Measurements from ENCODE around the gene CFAP74.

DNA sequence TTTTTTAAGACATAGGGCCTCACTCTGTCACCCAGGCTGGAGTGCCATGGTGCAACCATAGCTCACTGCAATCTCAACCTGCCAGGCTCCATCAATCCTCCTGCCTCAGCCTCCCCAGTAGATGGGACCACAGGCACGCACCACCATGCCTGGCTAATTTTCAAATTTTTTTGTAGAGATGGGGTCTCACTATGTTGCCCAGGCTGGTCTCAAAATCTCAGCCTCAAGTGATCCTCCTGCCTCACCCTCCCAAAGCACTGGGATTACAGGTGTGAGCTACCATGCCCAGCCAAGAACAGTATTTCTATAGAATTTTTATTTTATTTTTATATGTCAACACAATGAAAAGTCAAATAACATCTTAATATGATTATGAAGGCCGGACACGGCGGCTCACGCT is 123.6 kb downstream of the CFAP74 start:
- TF ChIP-seq MECOM (CRISPR knock-in tag; IDR thresholded peaks at IDR 0.05) = no peak
- TF ChIP-seq RAD21 (CRISPR knock-in tag; conservative IDR thresholded peaks at IDR 0.05 in 1 of 2, IDR thresholded peaks at IDR 0.05 in 1 of 2) = no peak
- TF ChIP-seq, protein P1, sequence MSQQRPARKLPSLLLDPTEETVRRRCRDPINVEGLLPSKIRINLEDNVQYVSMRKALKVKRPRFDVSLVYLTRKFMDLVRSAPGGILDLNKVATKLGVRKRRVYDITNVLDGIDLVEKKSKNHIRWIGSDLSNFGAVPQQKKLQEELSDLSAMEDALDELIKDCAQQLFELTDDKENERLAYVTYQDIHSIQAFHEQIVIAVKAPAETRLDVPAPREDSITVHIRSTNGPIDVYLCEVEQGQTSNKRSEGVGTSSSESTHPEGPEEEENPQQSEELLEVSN (IDR thresholded peaks at IDR 0.05; ENCODE audit: borderline replicate concordance in 1 of 2, extremely low read depth in 1 of 2, insufficient read depth in 1 of 2, insufficient read length in 1 of 2, low read depth in 1 of 2, low read length in 1 of 2, poor library complexity in 1 of 2, severe bottlenecking in 1 of 2) = no peak
- TF ChIP-seq, protein P2, sequence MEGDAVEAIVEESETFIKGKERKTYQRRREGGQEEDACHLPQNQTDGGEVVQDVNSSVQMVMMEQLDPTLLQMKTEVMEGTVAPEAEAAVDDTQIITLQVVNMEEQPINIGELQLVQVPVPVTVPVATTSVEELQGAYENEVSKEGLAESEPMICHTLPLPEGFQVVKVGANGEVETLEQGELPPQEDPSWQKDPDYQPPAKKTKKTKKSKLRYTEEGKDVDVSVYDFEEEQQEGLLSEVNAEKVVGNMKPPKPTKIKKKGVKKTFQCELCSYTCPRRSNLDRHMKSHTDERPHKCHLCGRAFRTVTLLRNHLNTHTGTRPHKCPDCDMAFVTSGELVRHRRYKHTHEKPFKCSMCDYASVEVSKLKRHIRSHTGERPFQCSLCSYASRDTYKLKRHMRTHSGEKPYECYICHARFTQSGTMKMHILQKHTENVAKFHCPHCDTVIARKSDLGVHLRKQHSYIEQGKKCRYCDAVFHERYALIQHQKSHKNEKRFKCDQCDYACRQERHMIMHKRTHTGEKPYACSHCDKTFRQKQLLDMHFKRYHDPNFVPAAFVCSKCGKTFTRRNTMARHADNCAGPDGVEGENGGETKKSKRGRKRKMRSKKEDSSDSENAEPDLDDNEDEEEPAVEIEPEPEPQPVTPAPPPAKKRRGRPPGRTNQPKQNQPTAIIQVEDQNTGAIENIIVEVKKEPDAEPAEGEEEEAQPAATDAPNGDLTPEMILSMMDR (IDR thresholded peaks at IDR 0.05 in 2 of 3, conservative IDR thresholded peaks at IDR 0.05 in 1 of 3; ENCODE audit: insufficient read depth in 2 of 3, low read depth in 1 of 3, low read length in 3 of 3) = no peak
- no peak for TF ChIP-seq MTA1 (IDR thresholded peaks at IDR 0.05; ENCODE audit: borderline replicate concordance)
- TF ChIP-seq, protein P3, sequence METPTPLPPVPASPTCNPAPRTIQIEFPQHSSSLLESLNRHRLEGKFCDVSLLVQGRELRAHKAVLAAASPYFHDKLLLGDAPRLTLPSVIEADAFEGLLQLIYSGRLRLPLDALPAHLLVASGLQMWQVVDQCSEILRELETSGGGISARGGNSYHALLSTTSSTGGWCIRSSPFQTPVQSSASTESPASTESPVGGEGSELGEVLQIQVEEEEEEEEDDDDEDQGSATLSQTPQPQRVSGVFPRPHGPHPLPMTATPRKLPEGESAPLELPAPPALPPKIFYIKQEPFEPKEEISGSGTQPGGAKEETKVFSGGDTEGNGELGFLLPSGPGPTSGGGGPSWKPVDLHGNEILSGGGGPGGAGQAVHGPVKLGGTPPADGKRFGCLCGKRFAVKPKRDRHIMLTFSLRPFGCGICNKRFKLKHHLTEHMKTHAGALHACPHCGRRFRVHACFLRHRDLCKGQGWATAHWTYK (CRISPR knock-in tag; IDR thresholded peaks at IDR 0.05) = no peak
- TF ChIP-seq SRF (CRISPR knock-in tag; IDR thresholded peaks at IDR 0.05) = no peak
- TF ChIP-seq RFX5 (IDR thresholded peaks at IDR 0.05; ENCODE audit: low read depth, low read length) = no peak
